Right lobe of liver (tissue), 4 donors: ENCODE measurements around the gene FOXK2.

ENCODE experiments used
- CTCF ChIP-seq, 4 donors: fragments of 200-600 bp in 3 of 4; fragments of 450-650 bp in 1 of 4; IDR thresholded peaks; one replicate each; pipeline versions ENCODE4 v1.5.1 to v1.8.0; 2016 to 2022; ENCODE audit warnings: antibody characterized with exemption in 4 of 4, mild to moderate bottlenecking in 2 of 4
- POLR2A ChIP-seq: fragments of 450-650 bp; IDR thresholded peaks from one replicate; pipeline ENCODE4 v1.6.1; 2017; ENCODE audit warnings: antibody characterized with exemption, mild to moderate bottlenecking
- donor health status: DM: no; HTN: no; CAD: no.
- donor health status: DM: no; HTN: no; CAD: no.
- donor health status: DM: no; HTN: yes; CAD: no.

- no peak for TF ChIP-seq POLR2A
- no peak for TF ChIP-seq CTCF (IDR thresholded peaks at IDR 0.05)
Measured at GRCh38 chr17:82615084-82616020, 95.8 kb downstream of the FOXK2 start.
